Measurements from ENCODE around the gene STK32A.

- TF ChIP-seq, protein P1, sequence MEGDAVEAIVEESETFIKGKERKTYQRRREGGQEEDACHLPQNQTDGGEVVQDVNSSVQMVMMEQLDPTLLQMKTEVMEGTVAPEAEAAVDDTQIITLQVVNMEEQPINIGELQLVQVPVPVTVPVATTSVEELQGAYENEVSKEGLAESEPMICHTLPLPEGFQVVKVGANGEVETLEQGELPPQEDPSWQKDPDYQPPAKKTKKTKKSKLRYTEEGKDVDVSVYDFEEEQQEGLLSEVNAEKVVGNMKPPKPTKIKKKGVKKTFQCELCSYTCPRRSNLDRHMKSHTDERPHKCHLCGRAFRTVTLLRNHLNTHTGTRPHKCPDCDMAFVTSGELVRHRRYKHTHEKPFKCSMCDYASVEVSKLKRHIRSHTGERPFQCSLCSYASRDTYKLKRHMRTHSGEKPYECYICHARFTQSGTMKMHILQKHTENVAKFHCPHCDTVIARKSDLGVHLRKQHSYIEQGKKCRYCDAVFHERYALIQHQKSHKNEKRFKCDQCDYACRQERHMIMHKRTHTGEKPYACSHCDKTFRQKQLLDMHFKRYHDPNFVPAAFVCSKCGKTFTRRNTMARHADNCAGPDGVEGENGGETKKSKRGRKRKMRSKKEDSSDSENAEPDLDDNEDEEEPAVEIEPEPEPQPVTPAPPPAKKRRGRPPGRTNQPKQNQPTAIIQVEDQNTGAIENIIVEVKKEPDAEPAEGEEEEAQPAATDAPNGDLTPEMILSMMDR (IDR thresholded peaks at IDR 0.05; ENCODE audit: insufficient read depth, low read length), result no peak
- TF ChIP-seq REST (IDR thresholded peaks at IDR 0.05; ENCODE audit: insufficient replicate concordance, low read depth), result no peak
Measured at GRCh38 chr5:147190331-147190730, 44.5 kb upstream of the STK32A start.
